NCI-H526 (cell line): ENCODE results near the gene SMYD4.
"Not testable (repeated sequence)": the region's sequence is repeated elsewhere in the genome, so short reads cannot be mapped to it uniquely, and the experiment has no call there.

Experiments used
- DNase-seq, 2 experiments: peaks; one replicate each; lab custom pipeline; 2025; lab: John Stamatoyannopoulos, UW

The SMYD4 gene, protein sequence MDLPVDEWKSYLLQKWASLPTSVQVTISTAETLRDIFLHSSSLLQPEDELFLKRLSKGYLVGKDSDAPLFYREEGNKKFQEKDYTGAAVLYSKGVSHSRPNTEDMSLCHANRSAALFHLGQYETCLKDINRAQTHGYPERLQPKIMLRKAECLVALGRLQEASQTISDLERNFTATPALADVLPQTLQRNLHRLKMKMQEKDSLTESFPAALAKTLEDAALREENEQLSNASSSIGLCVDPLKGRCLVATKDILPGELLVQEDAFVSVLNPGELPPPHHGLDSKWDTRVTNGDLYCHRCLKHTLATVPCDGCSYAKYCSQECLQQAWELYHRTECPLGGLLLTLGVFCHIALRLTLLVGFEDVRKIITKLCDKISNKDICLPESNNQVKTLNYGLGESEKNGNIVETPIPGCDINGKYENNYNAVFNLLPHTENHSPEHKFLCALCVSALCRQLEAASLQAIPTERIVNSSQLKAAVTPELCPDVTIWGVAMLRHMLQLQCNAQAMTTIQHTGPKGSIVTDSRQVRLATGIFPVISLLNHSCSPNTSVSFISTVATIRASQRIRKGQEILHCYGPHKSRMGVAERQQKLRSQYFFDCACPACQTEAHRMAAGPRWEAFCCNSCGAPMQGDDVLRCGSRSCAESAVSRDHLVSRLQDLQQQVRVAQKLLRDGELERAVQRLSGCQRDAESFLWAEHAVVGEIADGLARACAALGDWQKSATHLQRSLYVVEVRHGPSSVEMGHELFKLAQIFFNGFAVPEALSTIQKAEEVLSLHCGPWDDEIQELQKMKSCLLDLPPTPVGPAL

DNA sequence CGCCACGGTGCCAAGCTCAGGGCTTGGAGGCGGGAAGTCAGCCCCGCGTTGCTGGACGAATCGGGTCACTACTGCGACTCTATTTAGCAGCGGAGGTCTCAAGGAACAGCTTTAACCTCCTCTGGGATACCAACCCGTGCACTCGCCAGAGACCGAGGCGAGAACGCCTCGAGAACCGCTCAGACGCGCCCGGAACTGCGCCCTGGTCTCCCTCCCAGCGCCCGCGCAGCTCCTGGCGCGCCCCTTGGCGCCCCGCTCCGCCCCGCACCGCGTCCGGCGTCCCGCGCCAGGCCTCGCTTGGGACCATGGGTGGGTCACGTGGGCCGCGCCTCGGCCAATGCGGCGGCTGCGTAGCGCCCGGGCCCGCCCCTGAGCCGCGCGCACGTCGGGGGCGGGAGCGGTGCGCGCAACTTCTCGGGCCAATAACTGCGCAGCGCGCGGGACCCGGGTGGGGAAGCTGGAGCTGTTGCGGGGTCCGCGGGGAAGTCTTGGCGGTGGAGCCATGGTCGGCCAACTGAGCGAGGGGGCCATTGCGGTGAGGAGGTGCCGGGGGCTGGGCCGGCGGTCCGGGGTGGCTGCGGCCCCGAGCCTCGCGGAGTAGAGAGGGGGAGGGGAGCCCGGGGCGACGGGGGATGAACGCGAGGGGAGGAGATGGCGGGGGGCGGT lies at the start of gene SMYD4, which contains the start of gene RPA1:
SMYD4 (minus strand) TSS at position 311 of the 666 bp plus-strand sequence. CDS start 1,908 bp downstream, outside the sequence.
RPA1 (plus strand) TSS at position 414 of the 666 bp plus-strand sequence; CDS start at position 503, 89 bp downstream.
- peak; percentile 23 to 87 for DNase-seq

DNA sequence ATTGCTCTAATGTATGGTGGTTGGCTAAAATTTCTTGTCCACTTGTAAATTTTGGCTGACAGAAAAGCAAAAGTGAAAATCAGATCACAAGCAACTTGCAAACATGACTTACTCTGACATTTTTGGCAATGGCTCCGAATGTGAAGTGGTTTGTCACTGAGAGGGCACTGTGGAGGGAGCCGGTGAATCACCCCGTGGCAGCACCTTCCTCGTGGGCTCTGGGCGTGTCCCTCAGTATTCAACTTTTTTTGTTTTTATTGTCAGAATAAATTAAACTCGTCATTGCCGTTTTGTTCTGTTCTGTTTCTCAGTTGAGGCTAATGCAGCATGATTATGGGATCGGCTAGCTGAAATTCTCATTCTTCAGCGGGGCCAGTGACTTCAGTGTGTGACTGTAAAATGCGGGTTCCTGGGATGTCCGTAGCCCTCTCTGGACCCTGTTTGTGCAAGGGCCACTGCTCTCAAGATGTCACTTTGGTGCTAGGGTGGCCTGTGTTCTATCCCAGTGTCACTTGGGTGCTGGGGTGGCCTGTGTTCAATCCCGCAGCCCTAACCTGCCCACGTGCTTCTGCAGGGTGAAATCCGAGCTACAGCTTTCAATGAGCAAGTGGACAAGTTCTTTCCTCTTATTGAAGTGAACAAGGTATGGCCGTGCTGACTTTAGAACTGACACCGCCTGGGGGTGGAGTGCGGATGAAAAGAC lies 48.9 kb upstream of the SMYD4 start:
- no peak for DNase-seq

DNA sequence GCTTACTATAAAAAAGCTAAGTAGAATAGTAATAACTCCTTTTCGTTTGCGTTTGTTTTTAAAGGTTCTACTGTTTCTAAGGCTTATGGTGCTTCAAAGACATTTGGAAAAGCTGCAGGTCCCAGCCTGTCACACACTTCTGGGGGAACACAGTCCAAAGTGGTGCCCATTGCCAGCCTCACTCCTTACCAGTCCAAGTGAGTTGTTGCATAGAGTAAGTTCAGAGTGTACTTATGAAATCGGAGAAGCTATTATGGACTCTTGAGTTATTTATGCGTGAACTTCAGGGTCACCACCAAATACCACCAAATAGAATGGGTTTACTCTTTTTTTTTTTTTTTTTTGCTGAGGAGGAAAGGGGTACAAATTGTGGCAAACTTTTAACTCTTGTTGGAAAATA lies 45.9 kb upstream of the SMYD4 start:
- no peak for DNase-seq

- DNase-seq: no peak
These were observed 43.7 kb upstream of the SMYD4 start for GRCh38 chr17:1873418-1873817.

DNA sequence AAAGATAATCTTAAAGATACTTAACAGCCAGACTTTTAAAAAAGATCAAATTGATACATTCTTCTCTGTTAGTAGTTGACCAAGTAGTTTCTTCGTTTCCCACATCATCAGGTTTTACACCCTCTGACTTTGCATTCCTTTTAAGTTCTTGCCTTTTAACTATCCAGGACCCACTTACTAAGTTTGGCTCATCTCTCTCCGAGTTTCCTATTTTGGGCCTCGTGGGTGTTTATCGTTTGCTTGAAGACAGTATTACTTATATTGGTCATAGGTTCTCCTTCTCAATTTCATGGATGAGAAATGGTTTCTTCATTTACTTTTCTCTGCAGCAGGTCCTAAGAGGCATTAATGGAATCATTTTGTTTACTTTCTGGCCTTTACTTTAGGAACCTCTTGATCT lies 43.3 kb upstream of the SMYD4 start:
- DNase-seq: no peak

- no peak for DNase-seq
These were observed 42.6 kb upstream of the SMYD4 start for GRCh38 chr17:1872254-1872653.

DNA sequence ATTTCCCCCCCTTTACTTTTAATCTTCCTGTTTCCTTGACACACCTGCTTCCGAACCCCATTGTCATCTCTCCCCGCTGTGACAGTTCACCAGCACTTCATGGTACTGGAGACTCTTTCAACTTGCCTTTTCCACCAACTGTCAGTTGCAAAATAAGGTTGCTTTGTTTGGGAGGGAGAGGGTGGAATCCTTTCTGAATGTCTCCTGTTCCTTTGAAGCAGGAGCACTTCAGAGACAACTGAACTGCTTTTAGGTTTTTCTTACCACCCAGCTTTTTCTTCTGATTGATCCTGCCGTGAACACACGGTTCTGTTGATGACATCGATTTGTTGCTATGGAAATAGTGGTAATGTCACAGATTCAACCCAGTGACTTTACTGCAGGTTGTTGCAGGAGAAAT lies 42.1 kb upstream of the SMYD4 start:
- DNase-seq: no peak

DNA sequence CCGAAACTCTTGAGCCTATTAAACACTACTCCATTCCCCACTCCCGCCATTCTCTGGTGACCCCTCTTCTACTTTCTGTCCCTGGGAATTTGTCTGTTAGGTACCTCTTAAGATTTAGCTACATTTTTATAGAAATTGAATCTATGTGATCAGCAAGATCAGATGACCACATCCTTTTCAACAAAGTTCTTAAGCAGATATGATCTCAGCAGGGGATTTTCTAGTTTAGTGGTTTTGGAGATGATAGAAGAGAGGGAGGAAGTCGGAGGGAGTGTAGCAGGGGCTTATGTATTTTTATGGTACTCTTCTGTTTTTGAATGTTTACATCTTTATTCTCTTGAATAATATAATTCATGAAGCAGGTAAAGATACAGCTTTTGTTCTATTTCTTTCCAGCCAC lies 40.9 kb upstream of the SMYD4 start:
- no peak for DNase-seq

GRCh38 chr17:1868090-1868489 lies 38.4 kb upstream of the SMYD4 start:
- no peak for DNase-seq

DNA sequence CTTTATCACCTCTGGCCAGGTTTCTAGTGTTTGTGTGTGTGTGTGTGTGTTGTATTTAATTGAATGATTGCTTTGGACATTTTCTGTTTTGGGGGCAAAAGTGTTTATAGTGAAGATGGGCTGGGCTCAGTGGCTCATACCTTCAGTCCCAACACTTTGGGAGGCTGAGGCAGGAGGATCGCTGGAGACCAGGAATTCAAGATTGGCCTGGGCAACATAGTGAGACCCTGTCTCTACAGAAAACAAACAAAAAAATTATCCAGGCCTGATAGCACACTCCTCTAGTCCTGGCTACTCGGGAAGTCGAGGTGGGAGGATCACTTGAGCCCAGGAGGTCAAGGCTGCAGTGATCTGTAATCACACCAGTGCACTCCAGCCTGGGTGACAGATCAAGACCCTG lies 37.6 kb upstream of the SMYD4 start:
- no peak for DNase-seq

DNA sequence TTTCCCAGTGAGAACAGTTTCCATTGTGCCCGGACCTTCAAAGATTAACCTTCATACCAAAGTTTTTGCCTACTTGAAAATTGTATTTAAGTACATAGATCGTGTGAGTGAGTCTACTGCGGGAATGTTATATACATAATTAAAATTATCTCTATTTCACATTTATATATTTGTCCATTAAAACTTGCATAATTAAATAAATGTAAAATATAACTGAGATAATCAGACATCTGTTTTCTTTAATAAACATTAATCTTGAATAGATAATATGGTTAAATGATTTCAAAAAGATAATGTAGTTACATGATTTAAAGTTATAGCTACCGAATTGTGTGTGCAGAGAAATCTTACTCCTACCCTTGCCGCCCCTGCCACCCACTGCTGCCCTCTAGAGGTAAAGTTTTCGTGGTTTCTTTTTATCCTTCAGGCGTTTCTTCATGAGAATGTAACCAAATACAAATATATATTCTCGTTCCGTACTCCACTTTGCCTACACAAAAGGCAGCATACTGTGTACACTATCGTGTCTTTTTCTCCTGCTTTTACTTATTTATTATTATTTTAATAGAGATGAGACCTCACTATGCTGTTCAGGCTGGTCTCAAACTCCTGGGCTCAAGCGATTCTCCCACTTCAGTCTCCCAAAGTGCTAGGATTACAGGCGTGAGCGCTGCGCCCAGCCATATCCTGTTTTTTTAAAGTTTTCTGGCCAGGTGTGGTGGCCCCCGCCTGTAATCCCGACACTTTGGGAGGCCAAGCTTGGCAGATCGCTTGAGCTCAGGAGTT lies 35.7 kb upstream of the SMYD4 start:
- DNase-seq: peak in 1 of 2 experiments; percentile 10

DNA sequence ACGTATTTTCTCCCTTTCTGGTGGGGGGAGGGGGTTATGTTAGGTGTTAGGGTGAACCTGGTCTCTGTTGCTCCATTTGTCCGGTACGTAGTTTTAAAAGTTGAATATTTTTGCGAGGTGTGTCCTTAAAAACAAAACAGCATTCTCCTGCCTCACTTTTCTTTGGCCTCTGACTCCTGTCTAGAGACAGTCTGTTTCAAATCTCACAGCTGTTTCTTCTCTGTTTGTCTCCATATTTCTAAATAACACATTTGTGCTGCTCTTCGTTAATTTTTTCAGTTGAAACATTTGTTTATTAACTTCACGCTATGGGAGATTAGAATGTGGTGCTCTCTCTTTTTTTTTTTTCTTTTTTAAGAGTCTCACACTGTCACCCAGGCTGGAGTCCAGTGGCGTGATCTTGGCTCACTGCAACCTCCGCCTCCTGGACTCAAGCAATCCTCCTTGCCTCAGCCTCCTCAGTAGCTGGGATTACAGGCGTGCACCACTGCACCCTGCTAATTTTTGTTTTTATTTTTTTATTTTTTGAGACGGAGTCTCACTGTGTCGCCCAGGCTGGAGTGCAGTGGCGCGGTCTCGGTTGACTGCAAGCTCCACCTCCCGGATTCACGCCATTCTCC lies 31.8 kb upstream of the SMYD4 start:
- no peak for DNase-seq

DNA sequence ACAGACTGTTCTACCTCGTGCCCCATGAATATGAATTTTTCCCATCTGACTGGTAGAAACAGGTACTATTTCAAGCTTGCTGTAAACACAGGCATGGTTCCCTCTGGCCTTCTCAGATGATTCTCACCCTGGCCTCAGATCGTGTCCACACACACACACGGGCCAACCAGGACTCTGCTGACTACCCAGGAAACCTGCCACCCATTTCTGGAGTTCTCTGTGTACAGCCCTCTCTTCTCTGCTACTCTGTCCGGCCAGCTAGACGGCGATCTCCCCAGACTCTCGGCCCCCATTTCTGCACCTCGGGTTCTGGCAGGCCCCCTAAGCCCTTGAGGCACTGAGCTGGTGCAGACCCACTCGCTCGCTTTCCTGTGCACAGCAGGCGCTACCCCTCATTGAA lies 31.3 kb upstream of the SMYD4 start:
- DNase-seq: no peak

DNA sequence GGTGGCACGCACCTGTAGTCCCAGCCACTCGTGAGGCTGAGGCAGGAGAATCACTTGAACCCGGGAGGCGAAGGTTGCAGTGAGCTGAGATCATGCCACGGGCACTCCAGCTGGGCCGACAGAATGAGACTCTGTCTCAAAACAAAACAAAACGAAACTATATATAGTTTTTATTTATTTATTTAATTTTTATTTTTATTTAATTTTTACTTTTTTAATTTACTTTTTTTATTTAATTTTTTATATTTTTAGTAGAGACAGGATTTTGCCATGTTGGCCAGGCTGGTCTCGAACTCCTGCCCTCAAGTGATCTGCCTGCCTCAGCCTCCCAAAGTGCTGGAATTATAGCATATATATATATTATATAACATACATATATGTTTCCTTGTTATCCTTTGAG lies 26.8 kb upstream of the SMYD4 start:
- not testable (repeated sequence) for DNase-seq

DNA sequence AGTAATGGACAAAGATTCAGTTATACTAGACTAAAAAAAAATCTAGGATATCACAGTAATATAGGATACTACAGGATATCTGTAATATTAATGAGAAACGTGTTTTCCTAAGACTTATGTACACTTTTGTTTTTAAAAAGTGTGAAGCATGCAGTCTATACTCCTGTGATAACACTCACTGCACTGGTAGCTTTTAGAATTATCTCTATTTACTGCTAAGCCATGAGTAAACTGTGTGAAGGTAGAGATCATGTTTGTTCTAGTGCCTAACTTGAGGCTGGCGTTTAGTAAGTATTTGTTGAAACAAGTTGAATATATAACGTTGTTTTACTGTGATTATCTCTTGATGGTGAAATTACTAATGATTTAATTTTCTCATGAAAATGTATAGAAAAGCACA lies 24.0 kb upstream of the SMYD4 start:
- DNase-seq: no peak

DNA sequence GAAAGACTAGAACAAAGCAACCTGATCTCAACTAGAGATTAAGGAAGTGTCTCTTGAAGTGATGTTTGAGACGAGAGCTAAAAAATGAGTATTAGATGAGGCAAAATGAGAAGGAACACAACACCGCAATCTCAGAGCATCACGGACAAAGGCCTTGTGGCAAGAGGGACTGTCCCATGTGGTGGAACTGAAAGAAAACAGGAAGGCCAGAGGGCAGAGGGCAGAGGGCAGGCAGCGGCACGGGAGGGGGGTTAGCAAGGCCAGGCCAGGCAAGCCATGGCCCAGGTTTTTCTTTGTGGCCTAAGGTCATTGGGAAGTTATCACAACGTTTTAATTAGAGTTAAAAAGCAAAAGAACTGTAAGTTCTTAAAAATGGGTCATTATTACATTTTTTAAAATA lies 22.6 kb upstream of the SMYD4 start:
- DNase-seq: no peak

- DNase-seq: no peak
These were observed 17.5 kb upstream of the SMYD4 start for GRCh38 chr17:1847191-1847590.

DNA sequence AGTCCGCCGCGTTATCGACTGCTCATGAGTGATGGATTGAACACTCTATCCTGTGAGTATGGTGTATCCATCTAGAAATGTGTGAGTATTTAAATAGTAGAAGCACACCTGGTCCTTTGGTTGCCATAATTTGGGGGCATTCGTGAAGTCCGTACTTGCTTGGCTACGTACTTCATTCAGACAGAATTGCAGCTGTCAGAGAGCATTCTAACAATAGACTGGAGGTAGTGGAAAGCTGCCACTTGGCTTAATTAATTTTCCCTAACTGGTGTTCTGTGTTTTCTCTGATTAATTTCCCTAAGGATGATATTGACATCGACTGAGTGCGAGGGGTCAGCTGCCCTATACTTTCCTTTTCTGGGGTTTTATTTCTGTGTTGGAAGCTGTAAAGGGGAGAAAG lies 14.2 kb upstream of the SMYD4 start:
- no peak for DNase-seq

- DNase-seq: no peak
These were observed 9.8 kb upstream of the SMYD4 start for GRCh38 chr17:1839516-1839915.

GRCh38 chr17:1834380-1835149 lies 4.9 kb upstream of the SMYD4 start:
- DNase-seq: no peak
